ENCODE results near the gene GALNT9.

DNA sequence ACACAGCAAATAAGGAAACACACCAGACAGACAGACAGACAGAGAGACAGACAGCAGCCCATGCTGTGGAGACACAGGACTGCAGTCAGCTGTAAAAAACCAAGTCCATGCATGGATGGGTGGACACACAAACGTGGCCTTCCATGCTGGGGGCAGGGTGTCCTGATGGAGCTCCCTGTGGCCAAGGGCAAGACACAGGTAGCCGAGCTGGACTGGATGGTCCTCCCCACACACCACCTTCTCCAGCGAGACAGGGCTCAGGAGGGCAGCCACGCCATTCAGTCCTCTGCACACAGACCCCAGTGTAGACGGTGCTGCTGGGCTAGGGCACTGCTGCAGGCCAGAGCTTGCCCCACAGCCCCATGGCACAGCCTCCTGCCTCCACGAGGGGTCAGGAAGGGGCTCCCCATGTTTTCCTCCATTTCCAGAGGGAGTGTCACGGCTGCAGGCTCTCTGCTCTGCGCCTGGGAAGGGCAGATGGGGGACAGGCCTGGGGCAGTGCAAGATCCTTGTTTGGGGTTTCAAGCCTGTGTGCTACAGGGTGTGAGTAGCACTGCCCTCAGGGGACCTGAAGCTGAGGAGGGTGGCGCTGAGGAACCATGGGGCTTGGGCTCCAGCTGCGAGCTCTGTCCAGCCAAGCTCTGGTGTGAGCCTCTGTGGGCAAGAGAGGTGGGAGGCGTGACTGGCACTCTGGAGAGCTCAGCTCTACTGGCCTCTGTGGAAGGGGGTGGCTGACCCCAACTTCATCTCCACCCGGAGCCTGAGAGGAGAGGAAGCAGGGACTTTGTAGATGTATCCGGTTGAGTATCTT, 67.9 kb downstream of the GALNT9 start:
- TF ChIP-seq BACH2 (CRISPR knock-in tag; IDR thresholded peaks at IDR 0.05; ENCODE audit: borderline replicate concordance): no peak
- TF ChIP-seq ZFP30 (CRISPR knock-in tag; IDR thresholded peaks at IDR 0.05): no peak
- no peak for TF ChIP-seq ZFP3 (CRISPR knock-in tag; IDR thresholded peaks at IDR 0.05)
- TF ChIP-seq, protein P1, sequence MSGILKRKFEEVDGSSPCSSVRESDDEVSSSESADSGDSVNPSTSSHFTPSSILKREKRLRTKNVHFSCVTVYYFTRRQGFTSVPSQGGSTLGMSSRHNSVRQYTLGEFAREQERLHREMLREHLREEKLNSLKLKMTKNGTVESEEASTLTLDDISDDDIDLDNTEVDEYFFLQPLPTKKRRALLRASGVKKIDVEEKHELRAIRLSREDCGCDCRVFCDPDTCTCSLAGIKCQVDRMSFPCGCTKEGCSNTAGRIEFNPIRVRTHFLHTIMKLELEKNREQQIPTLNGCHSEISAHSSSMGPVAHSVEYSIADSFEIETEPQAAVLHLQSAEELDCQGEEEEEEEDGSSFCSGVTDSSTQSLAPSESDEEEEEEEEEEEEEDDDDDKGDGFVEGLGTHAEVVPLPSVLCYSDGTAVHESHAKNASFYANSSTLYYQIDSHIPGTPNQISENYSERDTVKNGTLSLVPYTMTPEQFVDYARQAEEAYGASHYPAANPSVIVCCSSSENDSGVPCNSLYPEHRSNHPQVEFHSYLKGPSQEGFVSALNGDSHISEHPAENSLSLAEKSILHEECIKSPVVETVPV (CRISPR knock-in tag; IDR thresholded peaks at IDR 0.05): no peak
- TF ChIP-seq, protein P2, sequence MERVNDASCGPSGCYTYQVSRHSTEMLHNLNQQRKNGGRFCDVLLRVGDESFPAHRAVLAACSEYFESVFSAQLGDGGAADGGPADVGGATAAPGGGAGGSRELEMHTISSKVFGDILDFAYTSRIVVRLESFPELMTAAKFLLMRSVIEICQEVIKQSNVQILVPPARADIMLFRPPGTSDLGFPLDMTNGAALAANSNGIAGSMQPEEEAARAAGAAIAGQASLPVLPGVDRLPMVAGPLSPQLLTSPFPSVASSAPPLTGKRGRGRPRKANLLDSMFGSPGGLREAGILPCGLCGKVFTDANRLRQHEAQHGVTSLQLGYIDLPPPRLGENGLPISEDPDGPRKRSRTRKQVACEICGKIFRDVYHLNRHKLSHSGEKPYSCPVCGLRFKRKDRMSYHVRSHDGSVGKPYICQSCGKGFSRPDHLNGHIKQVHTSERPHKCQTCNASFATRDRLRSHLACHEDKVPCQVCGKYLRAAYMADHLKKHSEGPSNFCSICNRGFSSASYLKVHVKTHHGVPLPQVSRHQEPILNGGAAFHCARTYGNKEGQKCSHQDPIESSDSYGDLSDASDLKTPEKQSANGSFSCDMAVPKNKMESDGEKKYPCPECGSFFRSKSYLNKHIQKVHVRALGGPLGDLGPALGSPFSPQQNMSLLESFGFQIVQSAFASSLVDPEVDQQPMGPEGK (CRISPR knock-in tag; IDR thresholded peaks at IDR 0.05; ENCODE audit: borderline replicate concordance): no peak
- no peak for TF ChIP-seq ZNF8 (CRISPR knock-in tag; IDR thresholded peaks at IDR 0.05)
- no peak for TF ChIP-seq SNAI2 (CRISPR knock-in tag; IDR thresholded peaks at IDR 0.05)
- TF ChIP-seq RARB (CRISPR knock-in tag; IDR thresholded peaks at IDR 0.05): no peak
- no peak for TF ChIP-seq ZNF70 (CRISPR knock-in tag; IDR thresholded peaks at IDR 0.05)
